Neural progenitor cell (in vitro differentiated cells): Measurements from ENCODE around the gene CNTROB. TPM values are rescaled to one million over a fixed set of nuclear protein-coding genes. Genes with fewer than 3 reads are reported as not detected.

ENCODE experiments used
- DNase-seq: peaks from one replicate; pipeline ENCODE4 v3.0.0-alpha.2; 2016; ENCODE audit warnings: low spot score
- H2AFZ ChIP-seq: fragments of 200-600 bp; sonication (generic); replicated peaks from 2 replicates; pipeline ENCODE4 v1.6.1; 2016; ENCODE audit warnings: antibody characterized with exemption
- H3F3A ChIP-seq: fragments of 200-600 bp; sonication (generic); 2 replicates; pipeline ENCODE4 v1.6.1; 2016; ENCODE audit warnings: antibody characterized with exemption, low read depth
- H3K27ac ChIP-seq: fragments of 200-600 bp; sonication (generic); 2 replicates; pipeline ENCODE4 v1.5.1; 2016; ENCODE audit warnings: mild to moderate bottlenecking
- H3K27me3 ChIP-seq: fragments of 200-600 bp; sonication (generic); 2 replicates; pipeline ENCODE4 v1.6.1; 2016; ENCODE audit warnings: mild to moderate bottlenecking, moderate library complexity
- H3K36me3 ChIP-seq: fragments of 200-600 bp; sonication (generic); 2 replicates; pipeline ENCODE4 v1.5.1; 2016
- H3K4me1 ChIP-seq: fragments of 200-600 bp; sonication (generic); 2 replicates; pipeline ENCODE4 v1.6.1; 2016; ENCODE audit warnings: mixed run types
- H3K4me2 ChIP-seq: fragments of 200-600 bp; sonication (generic); 2 replicates; pipeline ENCODE4 v1.6.1; 2016
- H3K4me3 ChIP-seq: fragments of 200-600 bp; sonication (generic); 2 replicates; pipeline ENCODE4 v1.5.1; 2016
- H3K79me2 ChIP-seq: fragments of 200-600 bp; sonication (generic); 2 replicates; pipeline ENCODE4 v1.6.1; 2016; ENCODE audit warnings: low read depth
- H3K9ac ChIP-seq: fragments of 200-600 bp; sonication (generic); 2 replicates; pipeline ENCODE4 v1.6.1; 2016
- H3K9me3 ChIP-seq: fragments of 200-600 bp; sonication (generic); 2 replicates; pipeline ENCODE4 v1.5.1; 2016; ENCODE audit warnings: low read depth
- H4K20me1 ChIP-seq: fragments of 200-600 bp; sonication (generic); 2 replicates; pipeline ENCODE4 v1.6.1; 2016; ENCODE audit warnings: low read depth
- H3K27ac Mint-ChIP-seq: 3 replicates; pipeline ENCODE4 v1.8.0; 2021; ENCODE audit warnings: mixed read lengths
- H3K27me3 Mint-ChIP-seq: 2 replicates; pipeline ENCODE4 v1.8.0; 2022; ENCODE audit warnings: low read depth, mild to moderate bottlenecking, inconsistent platforms, moderate library complexity, mixed read lengths; ENCODE audit not compliant: insufficient read depth
- H3K36me3 Mint-ChIP-seq: 3 replicates; pipeline ENCODE4 v1.8.0; 2021; ENCODE audit warnings: mixed read lengths
- H3K4me1 Mint-ChIP-seq: 3 replicates; pipeline ENCODE4 v1.8.0; 2021; ENCODE audit warnings: mixed read lengths
- H3K4me3 Mint-ChIP-seq: 3 replicates; pipeline ENCODE4 v1.8.0; 2021; ENCODE audit warnings: mild to moderate bottlenecking, moderate library complexity, mixed read lengths
- H3K9me3 Mint-ChIP-seq: 3 replicates; pipeline ENCODE4 v1.8.0; 2020; ENCODE audit warnings: mixed read lengths
- EZH2 ChIP-seq: fragments of 200-600 bp; sonication (generic); IDR thresholded peaks from 2 replicates; pipeline ENCODE4 v1.6.1; 2017; ENCODE audit warnings: antibody characterized with exemption, mild to moderate bottlenecking, moderate library complexity
- EZH2phosphoT487 ChIP-seq: fragments of 200-600 bp; sonication (generic); IDR thresholded peaks from 2 replicates; pipeline ENCODE4 v1.6.1; 2017; ENCODE audit warnings: antibody characterized with exemption
- total RNA-seq: library from RNA; depleted of rRNA; stranded (reverse); fragments of >200 nt; gene quantifications from 2 replicates; pipeline ENCODE4 v1.2.3, GENCODE V29; 2015; ENCODE audit warnings: low replicate concordance
- TF ChIP-seq, protein P1 (sequence below): fragments of 200-600 bp; sonication (generic); IDR thresholded peaks from 2 replicates; pipeline ENCODE4 v1.5.1; 2017; ENCODE audit warnings: antibody characterized with exemption, mild to moderate bottlenecking

Gene CNTROB
- total RNA-seq, 1 donor from 2014 or later: 21.2 TPM

DNA sequence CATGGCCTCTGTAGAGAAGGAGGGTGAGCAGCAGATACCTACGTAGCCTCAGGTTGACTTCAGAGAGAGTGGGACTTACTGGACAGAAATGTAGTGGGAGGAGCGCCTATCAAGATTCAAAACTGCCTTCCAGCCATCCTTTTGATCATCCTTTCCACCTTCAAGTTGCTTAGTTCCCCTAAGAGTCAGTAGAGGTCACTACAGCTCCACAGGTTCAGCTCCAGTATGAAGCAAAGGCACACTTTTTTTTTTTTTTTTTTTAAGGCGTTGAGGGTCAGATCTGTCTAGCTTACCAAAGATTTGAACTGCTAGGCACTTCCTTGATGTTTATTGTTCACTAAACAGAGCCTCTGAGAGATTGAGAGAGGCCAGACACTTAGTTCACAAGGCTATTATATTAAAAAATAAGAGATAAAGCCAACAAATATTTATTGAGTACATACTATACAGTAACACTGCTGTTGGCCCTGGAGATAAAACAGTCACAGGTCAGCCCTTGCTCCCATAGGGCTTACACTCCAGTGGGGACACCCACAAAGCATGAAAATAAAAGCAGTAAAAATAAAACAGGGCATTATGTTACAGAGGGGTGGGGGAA is 19.0 kb upstream of the CNTROB start:
- Histone ChIP-seq H3F3A (peaks cover 22% of the 10 kb centered on the region), H3K27me3 (peaks cover 35% of the 10 kb centered on the region), H3K9me3 (no peaks in the 10 kb centered on the region), H3K27ac (no peak overlapping the region), H3K36me3 (no peaks in the 10 kb centered on the region), H3K4me1 (peaks cover 4% of the 10 kb centered on the region), H3K79me2 (no peaks in the 10 kb centered on the region), H3K9ac (no peak overlapping the region), H4K20me1 (peaks cover 3% of the 10 kb centered on the region), H2AFZ (no peak overlapping the region), H3K4me3 (no peak overlapping the region), H3K4me2 (no peak overlapping the region)
- Mint-ChIP-seq H3K4me3 (no peak overlapping the region), H3K27ac (no peak overlapping the region), H3K4me1 (peaks cover 22% of the 10 kb centered on the region), H3K9me3 (no peaks in the 10 kb centered on the region), H3K36me3 (peaks cover 11% of the 10 kb centered on the region), H3K27me3 (peaks cover 11% of the 10 kb centered on the region)
- TF ChIP-seq EZH2 (no peak), EZH2phosphoT487 (no peak)
- TF ChIP-seq, protein P1, sequence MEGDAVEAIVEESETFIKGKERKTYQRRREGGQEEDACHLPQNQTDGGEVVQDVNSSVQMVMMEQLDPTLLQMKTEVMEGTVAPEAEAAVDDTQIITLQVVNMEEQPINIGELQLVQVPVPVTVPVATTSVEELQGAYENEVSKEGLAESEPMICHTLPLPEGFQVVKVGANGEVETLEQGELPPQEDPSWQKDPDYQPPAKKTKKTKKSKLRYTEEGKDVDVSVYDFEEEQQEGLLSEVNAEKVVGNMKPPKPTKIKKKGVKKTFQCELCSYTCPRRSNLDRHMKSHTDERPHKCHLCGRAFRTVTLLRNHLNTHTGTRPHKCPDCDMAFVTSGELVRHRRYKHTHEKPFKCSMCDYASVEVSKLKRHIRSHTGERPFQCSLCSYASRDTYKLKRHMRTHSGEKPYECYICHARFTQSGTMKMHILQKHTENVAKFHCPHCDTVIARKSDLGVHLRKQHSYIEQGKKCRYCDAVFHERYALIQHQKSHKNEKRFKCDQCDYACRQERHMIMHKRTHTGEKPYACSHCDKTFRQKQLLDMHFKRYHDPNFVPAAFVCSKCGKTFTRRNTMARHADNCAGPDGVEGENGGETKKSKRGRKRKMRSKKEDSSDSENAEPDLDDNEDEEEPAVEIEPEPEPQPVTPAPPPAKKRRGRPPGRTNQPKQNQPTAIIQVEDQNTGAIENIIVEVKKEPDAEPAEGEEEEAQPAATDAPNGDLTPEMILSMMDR: peak; percentile 75
- DNase-seq: peak; percentile 81

DNA sequence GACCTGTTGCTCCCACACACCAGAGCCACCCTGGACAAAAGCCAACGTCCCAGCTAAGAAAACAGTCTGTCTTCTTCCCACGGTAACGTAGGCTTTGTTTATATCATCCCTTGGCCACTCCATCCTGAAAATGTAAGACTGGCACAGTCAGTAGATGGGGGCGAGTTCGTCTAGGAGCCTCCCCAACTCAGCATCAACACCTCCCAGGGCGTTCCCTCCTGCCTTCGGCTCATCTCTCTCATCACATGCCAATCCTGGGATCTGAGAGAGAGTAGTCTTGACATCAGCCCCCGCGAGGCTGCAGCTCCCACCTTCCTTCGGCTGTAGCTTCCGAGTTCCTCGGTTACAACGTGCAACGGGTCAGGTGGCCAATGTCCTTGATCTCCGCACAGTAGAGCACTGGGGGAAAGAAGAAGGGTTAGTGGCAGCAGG is 16.8 kb upstream of the CNTROB start:
- Mint-ChIP-seq H3K9me3 (no peaks in the 10 kb centered on the region), H3K4me1 (peaks cover 19% of the 10 kb centered on the region), H3K27me3 (peaks cover 11% of the 10 kb centered on the region), H3K27ac (peak overlapping the region; percentile 76), H3K4me3 (peak overlapping the region; percentile 88), H3K36me3 (peaks cover 2% of the 10 kb centered on the region)
- DNase-seq: no peak
- Histone ChIP-seq H3K9ac (no peak overlapping the region), H3K27me3 (peaks cover 56% of the 10 kb centered on the region), H3K27ac (no peak overlapping the region), H3K4me3 (peak overlapping the region; percentile 45), H3F3A (peaks cover 22% of the 10 kb centered on the region), H3K4me1 (peaks cover 4% of the 10 kb centered on the region), H3K79me2 (no peaks in the 10 kb centered on the region), H3K9me3 (no peaks in the 10 kb centered on the region), H4K20me1 (peaks cover 3% of the 10 kb centered on the region), H3K4me2 (peak overlapping the region; percentile 75), H2AFZ (peak overlapping the region; percentile 79), H3K36me3 (no peaks in the 10 kb centered on the region)
- TF ChIP-seq EZH2 (no peak), EZH2phosphoT487 (peak; percentile 25)

DNA sequence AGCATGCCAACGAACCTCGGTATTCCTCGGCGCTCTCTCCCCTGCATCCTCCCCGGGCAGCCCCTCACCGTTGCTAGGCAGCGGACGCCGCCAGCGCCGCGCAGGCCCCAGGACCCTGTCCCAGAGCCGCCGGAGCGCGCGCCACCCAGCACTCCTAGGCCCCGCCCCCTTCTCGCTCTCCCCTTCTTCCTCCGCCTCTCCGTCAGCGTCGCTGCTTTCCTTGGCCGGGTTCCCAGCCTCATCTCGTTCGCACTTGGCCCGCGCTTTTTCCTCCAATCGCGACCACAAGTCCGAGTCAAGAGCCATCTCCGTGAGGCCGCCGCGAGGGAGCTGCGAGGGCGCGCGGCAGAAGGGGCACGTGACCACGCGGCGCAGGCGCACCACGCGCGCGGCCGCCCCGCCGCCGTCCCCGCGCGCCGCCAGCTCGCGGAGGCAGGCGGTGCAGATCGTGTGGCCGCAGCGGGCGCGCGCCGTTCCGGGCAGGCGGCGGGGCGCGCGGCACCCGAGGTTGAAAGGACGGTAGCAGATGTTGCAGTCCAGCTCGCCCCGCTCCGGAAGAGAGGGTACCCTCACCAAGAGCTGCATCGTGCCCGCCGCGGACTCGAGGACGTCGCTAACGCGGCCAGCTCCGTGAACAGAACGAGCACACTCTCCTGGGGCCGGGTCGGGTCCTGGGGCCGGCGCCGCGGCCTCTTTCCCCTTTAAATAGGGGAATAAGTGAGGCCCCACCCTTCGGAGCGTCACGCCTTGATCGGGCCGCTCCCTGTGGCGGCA is 16.2 kb upstream of the CNTROB start, which contains the start of gene RNF227:
TSS of gene RNF227 (minus strand) at position 679 of the 774 bp plus-strand sequence. CDS start at position 585, 94 bp downstream.
- Histone ChIP-seq H3K27me3 (peaks cover 62% of the 10 kb centered on the region), H3K9me3 (no peaks in the 10 kb centered on the region), H3K79me2 (no peaks in the 10 kb centered on the region), H4K20me1 (peaks cover 3% of the 10 kb centered on the region), H3K9ac (no peak within 1 kb of the TSS), H3F3A (peaks cover 22% of the 10 kb centered on the region), H2AFZ (peak within 1 kb of the TSS; percentile 88), H3K4me2 (peak within 1 kb of the TSS; percentile 75), H3K4me3 (peak within 1 kb of the TSS; percentile 45), H3K27ac (no peak within 1 kb of the TSS), H3K36me3 (no peaks in the 10 kb centered on the region), H3K4me1 (peaks cover 4% of the 10 kb centered on the region)
- peak; percentile 95 for DNase-seq
- peaks cover 11% of the 10 kb centered on the region for H3K27me3 Mint-ChIP-seq
- TF ChIP-seq, protein P1: no peak
- TF ChIP-seq EZH2phosphoT487 (no peak), EZH2 (no peak)
- peaks cover 19% of the 10 kb centered on the region for H3K4me1 Mint-ChIP-seq
- H3K36me3 Mint-ChIP-seq: no peaks in the 10 kb centered on the region
- H3K27ac Mint-ChIP-seq: peak within 1 kb of the TSS; percentile 76
- H3K9me3 Mint-ChIP-seq: no peaks in the 10 kb centered on the region
- H3K4me3 Mint-ChIP-seq: peak within 1 kb of the TSS; percentile 88
